B cell (primary cell): ENCODE data around the gene SIRPB2. TPM values are rescaled to one million over a fixed set of nuclear protein-coding genes. Genes with fewer than 3 reads are reported as not detected.

Experiments
- ATAC-seq: fragments of 200-7000 bp; cut with Tn5 transposase; one replicate; pipeline ENCODE4 v1.10.0; 2021; ENCODE audit warnings: low read depth, mild to moderate bottlenecking, moderate number of reproducible peaks, moderate library complexity
- CTCF ChIA-PET: fragments of 350-600 bp; sonication (Branson Sonifier 250); formaldehyde crosslinking; loops from one replicate; lab custom pipeline; 2021; ENCODE audit warnings: antibody characterized with exemption, inconsistent platforms; lab: Charles Lee
- POLR2A ChIA-PET: fragments of 350-600 bp; sonication (Branson Sonifier 250); formaldehyde crosslinking; loops from one replicate; lab custom pipeline; 2021; ENCODE audit warnings: antibody characterized with exemption; lab: Charles Lee
- DNase-seq: peaks from one replicate; pipeline ENCODE4 v3.0.0; 2013
- H2AFZ ChIP-seq: 2 replicates; pipeline ENCODE4 v1.6.1; 2012; ENCODE audit warnings: mild to moderate bottlenecking, low read depth, low read length; ENCODE audit not compliant: insufficient read depth, poor library complexity, severe bottlenecking
- H3K27ac ChIP-seq, 2 donors: 1 replicate in 1 of 2; 2 replicates in 1 of 2; pipeline ENCODE4 v1.5.1; 2012 to 2013; ENCODE audit warnings: low read length in 2 of 2, mild to moderate bottlenecking in 2 of 2, moderate library complexity in 1 of 2
- H3K27me3 ChIP-seq, 4 experiments: fragments of 200-600 bp in 1 of 4; sonication (generic) in 1 of 4; replicated peaks in 1 of 4; 1 replicate in 2 of 4; 2 replicates in 2 of 4; pipeline versions ENCODE4 v1.6.1 to v1.7.0; 2013 to 2016; ENCODE audit warnings: low read length in 3 of 4, mild to moderate bottlenecking in 2 of 4, mixed read lengths in 1 of 4, moderate library complexity in 1 of 4; ENCODE audit not compliant: insufficient read depth in 4 of 4, control insufficient read depth in 3 of 4; ENCODE audit errors: control extremely low read depth in 1 of 4
- H3K36me3 ChIP-seq, 2 experiments: replicated peaks in 1 of 2; 1 replicate in 1 of 2; 2 replicates in 1 of 2; pipeline versions ENCODE4 v1.6.1 to v1.7.1; 2013; ENCODE audit warnings: low read length in 1 of 2; ENCODE audit not compliant: insufficient read depth in 2 of 2, control insufficient read depth in 1 of 2; ENCODE audit errors: control extremely low read depth in 1 of 2, extremely low read depth in 1 of 2
- H3K4me1 ChIP-seq, 2 donors: fragments of 200-600 bp in 1 of 2; sonication (generic) in 1 of 2; 1 replicate in 1 of 2; 2 replicates in 1 of 2; pipeline versions ENCODE4 v1.5.1 to v1.6.1; 2013 to 2017; ENCODE audit warnings: low read length in 2 of 2; ENCODE audit not compliant: control insufficient read depth in 2 of 2, insufficient read depth in 2 of 2
- H3K4me2 ChIP-seq: replicated peaks from 2 replicates; pipeline ENCODE3; 2012; ENCODE audit warnings: mild to moderate bottlenecking, low read depth, low read length; ENCODE audit not compliant: poor library complexity, severe bottlenecking
- H3K4me3 ChIP-seq, 5 experiments: fragments of 200-600 bp in 1 of 5; sonication (generic) in 1 of 5; 1 replicate in 3 of 5; 2 replicates in 2 of 5; pipeline versions ENCODE4 v1.5.1 to v1.7.0; 2011 to 2016; ENCODE audit warnings: low read length in 4 of 5, mild to moderate bottlenecking in 4 of 5, low read depth in 2 of 5, control low read depth in 1 of 5, moderate library complexity in 1 of 5; ENCODE audit not compliant: insufficient read depth in 1 of 5; ENCODE audit errors: control extremely low read depth in 1 of 5, extremely low read depth in 1 of 5
- H3K79me2 ChIP-seq: fragments of 200-600 bp; sonication (generic); one replicate; pipeline ENCODE4 v1.6.0; 2016; ENCODE audit warnings: low read length; ENCODE audit not compliant: control insufficient read depth, insufficient read depth
- H3K9ac ChIP-seq: fragments of 200-600 bp; sonication (generic); 2 replicates; pipeline ENCODE4 v1.6.1; 2017; ENCODE audit warnings: mild to moderate bottlenecking, low read length, moderate library complexity
- H3K9me3 ChIP-seq, 3 donors: one replicate each; pipeline versions ENCODE4 v1.6.1 to v1.7.1; 2013; ENCODE audit warnings: low read length in 2 of 3; ENCODE audit not compliant: control insufficient read depth in 2 of 3, insufficient read depth in 1 of 3; ENCODE audit errors: control extremely low read depth in 1 of 3
- H4K20me1 ChIP-seq: 2 replicates; pipeline ENCODE4 v1.6.0; 2012; ENCODE audit warnings: mild to moderate bottlenecking, low read length; ENCODE audit not compliant: insufficient read depth, control insufficient read depth, poor library complexity, severe bottlenecking
- H3K27ac Mint-ChIP-seq: one replicate; pipeline ENCODE4 v1.8.0; 2021; ENCODE audit warnings: mixed read lengths
- H3K27me3 Mint-ChIP-seq: one replicate; pipeline ENCODE4 v1.8.0; 2021; ENCODE audit warnings: mixed read lengths
- H3K4me1 Mint-ChIP-seq: one replicate; pipeline ENCODE4 v1.8.0; 2021; ENCODE audit warnings: mixed read lengths
- H3K4me3 Mint-ChIP-seq: one replicate; pipeline ENCODE4 v1.8.0; 2021; ENCODE audit warnings: mixed read lengths
- H3K9me3 Mint-ChIP-seq: one replicate; pipeline ENCODE4 v1.8.0; 2022; ENCODE audit warnings: mixed read lengths; ENCODE audit not compliant: insufficient read depth
- CTCF ChIP-seq: fragments of 200-600 bp; IDR thresholded peaks from one replicate; pipeline ENCODE4 v1.8.0; 2022; ENCODE audit warnings: antibody characterized with exemption, mild to moderate bottlenecking
- EZH2 ChIP-seq: IDR thresholded peaks from 2 replicates; pipeline ENCODE4 v1.6.1; 2012; ENCODE audit warnings: borderline replicate concordance, low read depth, mild to moderate bottlenecking, moderate library complexity, low read length; ENCODE audit not compliant: insufficient read depth, poor library complexity, severe bottlenecking
- WGBS: methylation state at CpG from one replicate; pipeline ENCODE4 v1.1.5; 2013; ENCODE audit warnings: missing lambda C conversion rate; ENCODE audit not compliant: insufficient coverage; 5-methylcytosine and 5-hydroxymethylcytosine counted together
- intact Hi-C: fragments of 100-400 bp; cut with micrococcal nuclease; formaldehyde crosslinking; loops from one replicate; pipeline ENCODE4 v1.10.0; 2022
- polyA plus RNA-seq: library from polyadenylated mRNA; depleted of rRNA; stranded (reverse); fragments of >200 nt; gene quantifications from 2 replicates; pipeline ENCODE4 v1.2.3, GENCODE V29; 2012
- total RNA-seq, 2 donors: library from RNA; stranded (reverse); fragments of 120-200 nt in 1 of 2; gene quantifications; 1 replicate in 1 of 2; 2 replicates in 1 of 2; pipeline versions ENCODE4 v1.2.3 to v1.2.4, GENCODE V29; 2013 to 2022

The SIRPB2 gene
- total and polyA plus RNA-seq, 2 donors (not counting 1 experiment from before 2014, with no cell fraction given): 0.51 TPM; not detected in 1

GRCh38 chr20:1462001-1462400 lies 29.2 kb downstream of the SIRPB2 start:
- no peak for ATAC-seq
- Histone ChIP-seq H3K79me2 (peaks cover 69% of the 10 kb centered on the region), H3K9me3 (no peaks in the 10 kb centered on the region), H3K9ac (no peak overlapping the region), H2AFZ (no peak overlapping the region), H3K27ac (no peak overlapping the region), H4K20me1 (peaks cover 85% of the 10 kb centered on the region), H3K36me3 (peaks cover 2 to 64% of the 10 kb centered on the region in 2 experiments), H3K4me2 (no peak overlapping the region), H3K4me3 (no peak overlapping the region), H3K4me1 (peaks cover 31 to 33% of the 10 kb centered on the region in 2 donors), H3K27me3 (no peaks in the 10 kb centered on the region)
- ChIA-PET POLR2A (no interaction called here), CTCF (interaction anchor here (1.0 to 4.1 kb wide), 2 partner anchors 11 to 41 kb away, joined by 3 to 24 read pairs; no protein-coding TSS in a partner anchor)
- intact Hi-C loops: loop anchor here (10.0 kb wide), 2 partner anchors 237 to 1013 kb away; partner anchors contain the start of genes RAD21L1 and SNRPB
- Mint-ChIP-seq H3K4me1 (peaks cover 47% of the 10 kb centered on the region), H3K27me3 (no peaks in the 10 kb centered on the region), H3K27ac (no peak overlapping the region), H3K9me3 (no peaks in the 10 kb centered on the region), H3K4me3 (no peak overlapping the region)
- 100% methylated on average over 1 of the region's 3 CpGs for WGBS
- no peak for DNase-seq
- TF ChIP-seq CTCF: no peak
- no peak for TF ChIP-seq EZH2

- Histone ChIP-seq H3K4me3 (no peak overlapping the region), H3K27me3 (no peaks in the 10 kb centered on the region), H4K20me1 (peaks cover 85% of the 10 kb centered on the region), H3K36me3 (peaks cover 2 to 78% of the 10 kb centered on the region in 2 experiments), H2AFZ (no peak overlapping the region), H3K4me1 (peaks cover 20 to 25% of the 10 kb centered on the region in 2 donors), H3K79me2 (peaks cover 67% of the 10 kb centered on the region), H3K4me2 (no peak overlapping the region), H3K27ac (no peak overlapping the region), H3K9me3 (no peaks in the 10 kb centered on the region), H3K9ac (no peak overlapping the region)
- Mint-ChIP-seq H3K9me3 (no peaks in the 10 kb centered on the region), H3K4me1 (peaks cover 37% of the 10 kb centered on the region), H3K4me3 (no peak overlapping the region), H3K27me3 (no peaks in the 10 kb centered on the region), H3K27ac (no peak overlapping the region)
- ATAC-seq (no peak), DNase-seq (no peak)
- intact Hi-C loops: loop anchor here (10.0 kb wide), 2 partner anchors 235 to 1015 kb away; partner anchors contain the start of genes RAD21L1 and SNRPB
- WGBS: 100% methylated on average over 1 of the region's 2 CpGs
- no peak for TF ChIP-seq CTCF
- no peak for TF ChIP-seq EZH2
- ChIA-PET CTCF (no interaction called here), POLR2A (no interaction called here)
Observed at GRCh38 chr20:1460275-1460674, 30.9 kb downstream of the SIRPB2 start.
